Ovary (tissue), 3 donors: Measurements from ENCODE around the gene DCAF16.

Experiments
- CTCF ChIP-seq, 3 donors: fragments of 450-650 bp in 2 of 3; fragments of 200-600 bp in 1 of 3; IDR thresholded peaks; one replicate each; pipeline versions ENCODE4 v1.5.1 to v1.8.0; 2016 to 2022; ENCODE audit warnings: antibody characterized with exemption in 3 of 3, mild to moderate bottlenecking in 1 of 3
- POLR2A ChIP-seq: fragments of 450-650 bp; IDR thresholded peaks from one replicate; pipeline ENCODE4 v1.6.1; 2017; ENCODE audit warnings: antibody characterized with exemption, mild to moderate bottlenecking, moderate library complexity
- donor health status: DM: no; HTN: no; CAD: no.

- TF ChIP-seq CTCF (IDR thresholded peaks at IDR 0.05): no peak
- TF ChIP-seq POLR2A: no peak
Measured at GRCh38 chr4:17766826-17767458, 43.6 kb downstream of the DCAF16 start.
